ENCODE measurements around the gene OXLD1.

Gene OXLD1

DNA sequence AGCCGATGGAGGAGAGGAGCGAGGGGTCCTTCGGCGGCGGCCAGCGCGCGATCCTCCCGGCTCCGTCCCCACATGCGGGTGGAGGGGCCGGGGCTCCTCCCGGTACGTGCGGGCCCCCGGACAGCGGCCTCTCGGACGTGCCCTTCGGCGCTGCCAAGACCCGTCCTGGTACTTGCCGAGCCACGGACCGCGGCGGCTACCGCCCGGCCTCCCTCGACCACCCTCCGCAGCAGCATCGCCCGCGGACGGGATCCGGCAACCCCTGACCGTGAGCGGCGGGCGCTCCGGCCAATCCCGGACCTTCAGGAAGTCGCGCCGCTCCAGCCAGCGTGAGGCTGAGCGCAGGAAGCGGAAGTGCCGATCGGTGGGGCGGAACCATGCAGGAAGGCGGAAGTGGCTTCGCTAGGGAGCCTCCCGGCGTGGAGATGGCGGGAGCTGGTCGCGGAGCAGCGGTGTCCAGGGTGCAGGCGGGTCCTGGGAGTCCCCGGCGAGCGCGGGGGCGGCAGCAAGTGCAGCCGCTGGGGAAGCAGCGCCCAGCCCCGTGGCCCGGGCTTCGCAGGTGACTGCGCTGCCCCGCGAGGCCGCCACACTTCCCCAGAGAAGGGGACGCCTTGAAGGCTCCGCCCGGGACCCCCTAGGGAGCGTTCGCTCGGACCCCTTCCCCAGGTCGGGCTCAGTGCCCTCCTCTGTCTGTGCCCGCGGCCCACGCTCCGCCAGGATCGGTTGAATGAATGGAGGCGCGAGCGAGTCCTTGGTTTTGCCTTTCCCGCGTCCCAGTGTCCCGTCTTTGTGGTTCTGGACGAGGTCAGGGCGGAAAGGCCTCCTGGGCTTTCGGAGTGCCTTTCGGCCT lies at the start of gene OXLD1, which contains the start of gene CCDC137:
TSS of gene OXLD1 (minus strand) at position 264 of the 850 bp plus-strand sequence. CDS start at position 236, 28 bp downstream.
TSS of gene CCDC137 (plus strand) at position 396 of the 850 bp plus-strand sequence. CDS start at position 426, 30 bp downstream.
- peak; percentile 90 for DNase-seq

DNA sequence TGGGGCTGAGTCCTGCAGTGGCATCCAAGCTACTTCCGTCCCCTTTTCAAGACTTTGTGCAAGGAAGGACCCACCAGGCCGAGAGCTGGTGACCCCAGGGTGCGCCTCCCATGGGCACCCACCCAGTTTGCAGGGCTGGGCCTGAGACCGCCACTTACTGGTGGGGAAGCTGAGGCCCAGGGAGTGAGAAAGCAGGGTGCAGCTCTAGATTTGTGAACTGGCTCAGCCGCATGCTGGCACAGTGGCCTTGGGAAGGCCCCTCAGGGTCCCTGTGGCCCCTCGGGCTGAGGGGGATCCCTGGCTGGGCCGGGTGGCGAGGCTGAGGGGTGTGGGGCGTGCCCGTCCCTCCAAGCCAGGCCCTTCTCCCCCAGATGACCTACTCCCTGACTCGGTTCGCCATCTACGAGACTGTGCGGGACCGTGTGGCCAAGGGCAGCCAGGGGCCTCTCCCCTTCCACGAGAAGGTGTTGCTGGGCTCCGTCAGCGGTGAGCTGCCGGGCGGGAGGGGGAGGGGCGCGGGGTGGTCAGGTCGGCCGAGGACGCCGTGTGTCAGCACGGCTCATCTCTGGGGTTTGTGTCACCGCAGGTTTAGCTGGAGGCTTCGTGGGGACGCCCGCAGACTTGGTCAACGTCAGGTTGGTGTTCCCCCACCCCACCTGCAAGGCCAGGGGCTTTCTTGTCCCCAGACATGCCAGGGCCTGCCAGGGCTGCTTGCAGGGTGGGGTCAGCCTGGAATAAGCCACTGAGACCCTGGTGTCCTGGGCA lies 48.9 kb upstream of the OXLD1 start:
- DNase-seq = no peak

DNA sequence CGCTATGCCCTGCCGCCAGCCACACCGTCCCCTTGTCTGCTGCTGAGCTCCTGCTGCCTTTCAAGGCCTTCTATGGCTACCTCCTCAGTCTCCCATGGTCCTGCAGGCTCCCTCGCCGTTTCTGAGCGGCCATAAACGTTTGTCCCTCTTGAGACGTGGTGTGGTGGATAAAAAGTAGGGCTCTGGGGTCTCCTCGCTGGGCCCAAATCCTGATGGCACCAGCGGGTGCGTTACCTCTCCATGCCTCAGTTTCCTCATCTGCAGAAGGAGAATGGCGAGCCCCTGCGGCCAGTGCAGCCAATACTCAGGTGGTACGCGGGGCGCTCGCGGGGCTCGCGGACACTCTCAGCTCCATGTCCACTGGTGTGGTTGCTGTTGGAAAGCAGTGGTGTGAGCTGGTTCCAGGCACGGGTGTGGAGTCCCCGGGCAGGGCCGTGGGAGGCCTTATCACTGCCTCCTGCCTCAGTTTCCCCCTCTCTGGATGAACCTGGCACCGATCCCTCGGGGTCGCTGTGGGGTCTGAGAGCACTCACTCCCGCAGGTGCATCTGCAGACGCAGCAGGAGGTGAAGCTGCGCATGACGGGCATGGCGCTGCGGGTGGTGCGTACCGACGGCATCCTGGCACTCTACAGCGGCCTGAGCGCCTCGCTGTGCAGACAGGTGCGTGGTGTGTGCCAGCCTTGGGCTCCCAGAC lies 48.2 kb upstream of the OXLD1 start:
- no peak for DNase-seq

DNA sequence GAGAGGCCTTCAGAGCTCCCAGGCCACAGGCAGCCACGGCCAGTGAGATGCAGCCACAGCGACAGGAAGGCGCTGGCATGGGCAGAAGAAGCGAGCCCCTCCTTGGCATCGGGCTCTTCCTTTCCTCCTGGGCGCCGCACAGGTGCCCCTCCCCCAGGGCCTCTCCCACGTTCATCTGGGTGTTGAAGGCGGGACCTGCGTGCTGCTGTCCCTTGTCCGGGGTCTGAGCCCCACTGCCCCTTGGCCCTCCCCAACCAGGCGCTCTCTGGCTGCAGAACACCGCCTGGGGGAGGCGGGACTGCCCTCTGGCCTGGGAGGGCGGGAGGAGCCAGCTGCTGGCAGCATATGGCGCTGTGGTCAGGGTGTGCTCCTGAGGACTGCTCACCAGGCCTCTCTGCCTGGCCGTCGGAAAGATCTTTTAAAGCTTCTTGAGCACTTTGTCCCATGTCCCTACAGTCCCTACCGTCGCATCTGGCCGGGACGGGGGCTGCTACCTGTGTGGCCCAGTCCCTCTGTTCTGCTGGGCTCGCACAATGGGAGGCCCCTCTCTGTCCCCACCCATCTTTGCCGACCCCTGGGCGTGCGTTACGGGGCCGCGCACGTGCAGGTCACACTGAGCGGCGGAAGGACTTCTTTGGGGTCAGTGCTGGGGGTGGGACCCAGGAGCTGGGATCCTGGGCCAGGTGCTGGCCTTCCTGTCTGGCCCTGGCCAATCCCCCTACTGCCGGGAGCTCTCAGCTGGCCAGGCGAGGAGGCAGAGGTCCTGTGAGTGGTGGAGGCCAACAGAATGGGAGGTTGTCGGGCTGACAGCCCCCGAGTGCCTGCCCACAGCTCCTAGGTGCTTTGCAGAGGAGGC lies 47.4 kb upstream of the OXLD1 start:
- DNase-seq = no peak

DNA sequence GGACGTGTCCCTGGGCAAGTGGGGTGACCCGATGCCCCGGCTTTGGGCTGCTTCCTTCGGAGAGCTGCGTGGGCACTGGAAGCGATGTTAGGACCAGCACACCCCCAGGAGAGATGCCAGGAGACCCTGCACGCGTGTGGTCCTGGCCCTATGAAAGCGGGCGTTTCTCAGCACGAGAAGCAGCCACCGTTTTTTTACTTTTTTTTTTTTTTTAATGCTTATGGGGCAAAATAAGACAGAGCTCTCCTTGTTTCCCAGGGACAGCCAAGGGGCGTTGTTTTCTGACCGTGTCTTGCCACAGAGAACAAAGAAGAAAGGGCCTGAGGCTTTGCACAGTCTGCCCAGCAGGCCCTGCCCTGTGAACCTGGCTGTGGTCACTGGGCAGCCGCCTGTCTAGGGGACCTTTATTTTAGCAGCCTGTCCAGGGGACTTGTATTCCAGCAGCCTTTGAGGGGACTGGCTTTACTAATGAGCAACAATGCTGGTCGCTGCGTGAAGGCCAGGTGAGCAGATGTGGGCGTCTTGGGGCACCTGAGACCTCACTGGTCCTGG lies 46.7 kb upstream of the OXLD1 start:
- DNase-seq = no peak

DNA sequence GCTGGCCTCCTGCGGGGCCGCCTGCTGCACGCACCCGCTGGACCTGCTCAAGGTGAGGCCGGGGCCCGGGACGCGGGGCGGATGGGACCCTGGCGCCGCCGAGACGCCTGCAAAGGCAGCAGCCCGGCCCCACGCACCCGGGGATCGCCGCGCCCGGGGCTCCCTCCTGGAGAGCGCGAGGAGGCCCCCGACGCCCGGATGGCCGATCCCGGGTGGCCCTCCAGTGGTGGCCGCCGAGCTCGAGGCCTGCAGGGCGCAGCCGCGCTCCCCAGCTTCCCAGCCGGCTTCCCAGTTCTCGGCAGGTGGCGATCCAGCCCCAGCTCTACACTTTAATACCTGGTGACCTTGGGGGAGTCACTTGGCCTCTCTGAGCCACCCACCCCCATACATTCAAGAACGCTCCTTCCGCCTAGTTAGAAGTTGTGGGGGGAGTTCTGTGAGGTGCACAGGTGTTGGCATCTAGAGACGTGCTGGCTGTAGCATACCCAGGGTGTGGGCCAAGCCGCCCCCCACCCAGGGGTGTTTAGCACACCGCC lies 46.1 kb upstream of the OXLD1 start:
- no peak for DNase-seq

DNA sequence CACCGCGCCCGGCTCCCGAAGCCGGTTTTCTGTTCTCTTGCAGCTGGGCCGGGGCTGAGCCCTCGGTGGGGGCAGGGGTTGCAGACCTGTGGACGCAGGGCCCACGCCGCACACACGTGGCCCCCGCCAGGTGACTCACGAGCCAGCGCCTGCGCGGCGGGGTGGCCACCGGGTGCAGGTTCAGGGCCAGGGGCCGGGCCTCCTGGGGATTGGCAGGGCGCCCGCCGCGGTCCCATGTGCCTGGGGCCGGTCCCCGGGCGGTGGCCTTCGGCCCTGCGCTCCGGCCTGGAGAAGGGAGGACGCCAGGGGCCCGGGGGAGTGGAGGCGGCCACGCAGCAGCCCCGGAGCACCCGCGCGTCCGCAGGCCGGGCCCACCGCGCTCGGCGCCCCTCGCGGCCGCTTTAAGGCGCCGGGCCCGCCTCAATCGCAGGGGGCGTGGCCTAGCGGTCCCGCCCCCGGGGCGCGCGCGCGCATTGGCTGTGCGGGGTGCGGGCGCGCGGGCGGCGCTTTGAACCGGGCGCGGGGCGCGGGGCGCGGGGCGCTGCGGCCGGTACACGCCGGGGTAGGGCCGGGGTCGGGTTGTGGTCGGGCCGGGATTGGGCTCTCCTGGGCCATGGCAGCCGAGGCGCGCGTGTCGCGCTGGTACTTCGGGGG lies 45.5 kb upstream of the OXLD1 start, which contains the start of gene SLC25A10:
TSS of gene SLC25A10 (plus strand) at position 471 of the 654 bp plus-strand sequence. CDS start at position 614, 143 bp downstream.
- DNase-seq = peak; percentile 47

DNA sequence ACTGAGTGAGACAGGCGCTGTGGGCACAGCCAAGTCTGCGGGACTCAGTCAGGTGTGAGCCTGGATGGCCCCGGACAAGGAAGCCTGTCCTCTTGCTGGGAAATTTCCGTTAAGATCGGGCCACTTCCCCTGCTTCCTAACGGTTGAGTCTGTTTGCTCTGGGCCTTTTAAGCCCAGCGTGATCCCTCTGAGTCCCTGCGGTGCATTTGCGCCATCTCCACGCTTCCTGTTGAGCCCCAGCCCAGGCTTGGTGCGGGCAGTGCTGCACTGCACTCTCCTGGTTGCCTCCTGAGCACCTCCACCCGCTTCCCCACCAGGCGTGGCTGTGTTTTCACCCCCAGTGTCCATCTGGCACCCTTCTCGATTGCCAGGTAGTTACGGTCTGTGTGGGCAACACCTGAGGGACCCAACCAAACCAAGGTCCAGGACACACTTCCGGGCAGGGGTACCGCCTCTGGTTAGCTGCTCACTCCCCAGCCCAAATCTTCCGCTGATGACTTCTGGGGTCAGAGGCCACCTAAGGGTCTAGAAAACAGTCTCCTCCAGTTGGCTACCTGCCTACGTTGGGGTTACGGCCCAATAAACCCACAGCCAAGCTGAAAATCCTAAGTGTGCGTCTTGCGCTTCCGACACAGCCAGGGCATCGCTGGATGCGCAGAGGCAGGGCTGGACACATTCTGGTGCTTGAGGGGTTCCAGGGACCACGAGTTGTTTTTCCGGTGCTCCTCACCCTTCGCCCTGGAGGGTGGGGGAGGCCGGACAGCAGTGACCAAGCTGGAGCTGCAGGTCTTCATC lies 44.3 kb upstream of the OXLD1 start:
- DNase-seq = no peak

DNA sequence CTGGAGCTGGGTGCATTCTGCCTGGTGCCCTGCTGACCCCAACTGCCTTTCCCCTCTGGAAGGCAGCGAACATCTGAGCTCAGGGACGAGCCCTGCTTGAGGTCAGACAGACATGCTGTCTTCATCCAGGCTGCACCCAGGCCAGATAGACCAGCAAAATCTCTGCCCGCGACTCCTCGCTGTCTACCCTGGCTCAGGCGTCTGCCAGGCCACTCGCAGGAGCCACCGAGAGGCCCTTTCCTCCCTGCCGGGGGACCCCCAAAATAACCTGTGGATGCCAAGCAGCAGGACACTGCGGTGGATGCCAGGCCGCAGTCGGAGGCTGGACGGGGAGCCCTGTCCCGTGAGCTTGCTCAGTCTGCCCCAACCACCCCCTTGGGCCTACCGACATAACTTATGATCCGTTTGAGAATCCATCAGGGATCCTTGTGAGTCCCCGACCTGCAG lies 42.4 kb upstream of the OXLD1 start:
- no peak for DNase-seq

DNA sequence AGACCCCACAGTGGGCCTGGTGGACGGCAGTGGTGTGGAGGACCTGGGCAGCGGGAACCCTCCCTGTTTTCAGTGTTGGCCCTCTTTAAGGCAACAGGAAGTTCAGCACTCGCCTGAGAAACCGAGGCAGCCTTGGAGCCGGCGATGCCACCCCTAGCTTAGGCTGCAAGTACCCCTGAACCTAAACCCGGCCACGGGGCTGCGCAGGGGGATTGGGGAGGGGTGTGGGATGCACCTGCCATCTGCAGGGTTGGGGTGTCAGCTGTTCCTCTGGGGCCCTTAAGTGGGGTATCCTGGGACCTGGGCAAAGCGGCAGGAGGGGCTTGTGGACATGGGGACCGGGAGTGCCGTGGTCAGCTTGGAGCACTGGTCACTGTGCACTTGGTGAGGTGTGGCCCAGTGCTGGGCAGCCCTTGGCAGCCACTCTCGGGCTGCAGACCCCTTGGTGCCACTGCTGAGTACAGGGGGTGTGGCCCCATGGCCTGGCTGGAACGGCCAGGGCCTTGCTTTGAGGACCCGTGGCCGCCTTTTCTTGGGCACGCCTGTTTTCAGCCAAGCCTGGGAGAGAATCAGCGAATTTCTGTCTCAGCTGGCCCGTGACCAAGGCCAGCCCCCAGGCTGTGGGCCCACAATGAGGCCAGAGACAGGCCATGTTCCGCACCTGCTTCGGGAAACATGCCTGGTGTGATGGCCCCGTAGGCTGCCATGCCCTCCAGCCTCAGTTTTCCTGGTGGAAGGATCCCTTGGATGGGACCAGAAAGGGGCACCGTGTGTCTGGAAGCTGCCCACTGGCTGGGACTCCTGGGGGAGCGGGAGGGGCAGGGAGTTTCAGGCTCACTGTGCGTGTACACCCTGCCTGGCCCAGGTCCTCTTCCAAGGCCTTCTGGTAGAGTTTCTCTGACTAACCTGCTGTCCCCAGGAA lies 41.6 kb upstream of the OXLD1 start:
- DNase-seq = no peak

DNA sequence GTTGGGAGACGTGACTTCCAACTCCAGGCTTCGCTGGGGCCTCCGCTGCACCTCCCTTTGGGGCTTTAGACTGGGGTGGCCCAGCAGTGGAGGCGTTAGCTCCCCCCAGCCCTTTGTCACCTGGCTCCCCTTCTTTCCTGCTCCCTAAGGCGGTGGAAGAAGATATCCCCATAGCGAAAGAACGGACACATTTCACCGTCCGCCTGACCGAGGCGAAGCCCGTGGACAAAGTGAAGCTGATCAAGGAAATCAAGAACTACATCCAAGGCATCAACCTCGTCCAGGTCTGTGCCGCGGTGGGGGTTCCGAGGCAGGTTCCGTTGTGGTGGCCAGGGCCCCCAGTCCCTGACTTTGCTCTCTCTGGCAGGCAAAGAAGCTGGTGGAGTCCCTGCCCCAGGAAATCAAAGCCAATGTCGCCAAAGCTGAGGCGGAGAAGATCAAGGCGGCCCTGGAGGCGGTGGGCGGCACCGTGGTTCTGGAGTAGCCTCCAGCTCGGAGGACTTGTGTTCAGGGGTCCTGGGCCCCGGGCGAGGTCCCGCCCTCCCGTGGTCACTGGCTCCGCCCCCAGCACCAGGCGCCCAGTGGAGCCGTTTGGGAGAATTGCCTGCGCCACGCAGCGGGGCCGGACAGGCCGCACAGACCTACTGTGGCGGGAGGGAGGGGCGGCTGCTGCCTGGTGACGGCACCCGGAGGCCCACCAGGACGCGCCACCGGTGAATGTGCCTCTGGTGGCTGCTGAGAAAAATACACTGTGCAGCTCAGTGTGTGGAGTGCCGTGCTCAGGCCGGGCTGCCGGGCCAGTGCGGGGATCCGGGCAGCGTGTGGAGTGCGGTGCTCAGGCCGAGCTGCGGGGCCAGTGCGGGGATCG lies 40.6 kb upstream of the OXLD1 start:
- no peak for DNase-seq

DNA sequence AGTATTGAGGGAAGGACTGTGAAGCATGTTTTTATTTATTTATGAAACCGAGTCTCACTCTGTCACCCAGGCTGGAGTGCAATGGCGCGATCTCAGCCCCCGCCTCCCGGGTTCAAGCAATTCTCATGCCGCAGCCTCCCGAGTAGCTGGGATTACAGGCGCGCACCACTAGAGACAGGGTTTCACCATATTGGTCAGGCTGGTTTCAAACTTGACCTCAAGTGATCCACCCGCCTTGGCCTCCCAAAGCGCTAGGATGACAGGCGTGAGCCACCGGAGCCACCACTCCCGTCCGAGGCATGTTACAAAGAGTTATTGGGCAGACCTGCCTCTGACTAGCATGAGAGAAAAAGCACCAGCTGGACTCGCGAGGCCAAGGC lies 39.8 kb upstream of the OXLD1 start:
- no peak for DNase-seq

DNA sequence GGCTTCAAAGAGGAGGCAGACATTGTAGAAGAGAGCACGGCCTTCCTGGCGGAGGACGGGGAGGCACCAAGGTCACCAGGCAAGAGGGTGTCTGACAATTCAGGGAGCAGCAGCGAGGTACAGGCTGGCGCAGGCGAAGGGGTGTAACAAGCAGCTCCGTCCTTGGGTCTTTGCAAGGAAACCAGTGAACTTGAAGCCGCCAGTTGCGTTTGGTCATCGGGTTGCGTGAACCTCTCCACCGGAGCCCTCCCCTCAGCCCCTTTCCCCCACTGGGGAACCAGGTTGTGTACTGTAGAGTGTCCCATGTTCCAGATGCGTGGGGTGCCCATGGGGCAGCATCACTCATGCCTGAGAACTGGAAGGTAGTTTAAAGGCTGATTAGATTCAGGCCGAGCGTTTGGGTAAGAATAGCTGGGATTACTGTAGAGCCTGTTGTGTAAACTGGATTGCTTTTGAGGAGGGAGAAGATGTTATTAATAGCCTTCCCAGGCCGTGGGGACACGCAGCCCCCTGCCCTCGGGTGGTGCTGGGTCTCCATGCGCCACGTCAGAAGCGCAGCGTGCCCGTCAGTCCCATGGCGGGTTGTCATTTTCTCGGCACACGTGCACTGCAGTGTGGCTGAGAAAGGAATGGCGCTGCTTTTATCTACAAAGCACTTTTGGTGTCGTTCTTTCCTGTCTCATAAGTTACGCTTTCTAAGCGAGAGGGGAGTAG lies 39.3 kb upstream of the OXLD1 start:
- DNase-seq = no peak

DNA sequence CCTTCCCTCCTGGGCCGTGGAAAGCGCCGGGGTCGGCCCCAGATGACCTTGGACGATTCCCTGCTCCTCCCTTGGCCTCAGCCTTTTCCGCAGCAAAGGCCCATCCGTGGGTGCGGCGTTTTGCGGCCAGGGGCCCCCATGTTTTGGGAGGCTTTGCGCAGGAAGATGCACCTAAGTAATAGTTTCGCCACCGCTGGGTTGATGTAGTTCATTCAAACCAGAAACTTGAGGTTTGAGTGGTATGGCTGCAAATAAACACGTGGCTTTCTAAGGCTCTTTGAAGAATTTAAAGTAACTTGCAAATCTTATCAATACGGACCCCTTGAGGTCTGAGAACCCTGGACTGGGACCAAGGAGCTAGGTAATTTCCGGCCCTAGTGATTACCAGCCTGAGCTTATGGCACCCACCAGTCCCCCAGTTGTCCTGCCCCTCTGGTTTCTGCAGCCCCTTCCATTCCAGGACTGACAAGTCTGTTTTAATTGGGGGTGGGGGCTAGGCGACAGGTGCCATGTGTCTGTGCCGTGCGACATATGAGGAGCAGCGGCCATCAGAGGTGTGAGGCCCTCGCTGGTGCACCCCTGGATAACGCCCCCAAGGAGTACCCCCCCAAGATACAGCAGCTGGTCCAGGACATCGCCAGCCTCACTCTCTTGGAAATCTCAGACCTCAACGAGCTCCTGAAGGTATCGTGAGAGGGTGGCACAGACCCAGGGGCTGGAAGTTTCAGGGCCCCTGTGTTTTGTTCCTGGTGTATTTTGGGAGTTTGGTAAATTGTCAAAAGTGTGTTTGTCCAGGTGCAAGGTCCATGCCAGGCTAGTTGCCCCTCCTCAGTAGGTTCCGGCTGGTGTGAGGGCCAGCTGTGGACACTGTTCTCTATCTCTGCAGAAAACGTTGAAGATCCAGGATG lies 37.6 kb upstream of the OXLD1 start:
- no peak for DNase-seq

DNA sequence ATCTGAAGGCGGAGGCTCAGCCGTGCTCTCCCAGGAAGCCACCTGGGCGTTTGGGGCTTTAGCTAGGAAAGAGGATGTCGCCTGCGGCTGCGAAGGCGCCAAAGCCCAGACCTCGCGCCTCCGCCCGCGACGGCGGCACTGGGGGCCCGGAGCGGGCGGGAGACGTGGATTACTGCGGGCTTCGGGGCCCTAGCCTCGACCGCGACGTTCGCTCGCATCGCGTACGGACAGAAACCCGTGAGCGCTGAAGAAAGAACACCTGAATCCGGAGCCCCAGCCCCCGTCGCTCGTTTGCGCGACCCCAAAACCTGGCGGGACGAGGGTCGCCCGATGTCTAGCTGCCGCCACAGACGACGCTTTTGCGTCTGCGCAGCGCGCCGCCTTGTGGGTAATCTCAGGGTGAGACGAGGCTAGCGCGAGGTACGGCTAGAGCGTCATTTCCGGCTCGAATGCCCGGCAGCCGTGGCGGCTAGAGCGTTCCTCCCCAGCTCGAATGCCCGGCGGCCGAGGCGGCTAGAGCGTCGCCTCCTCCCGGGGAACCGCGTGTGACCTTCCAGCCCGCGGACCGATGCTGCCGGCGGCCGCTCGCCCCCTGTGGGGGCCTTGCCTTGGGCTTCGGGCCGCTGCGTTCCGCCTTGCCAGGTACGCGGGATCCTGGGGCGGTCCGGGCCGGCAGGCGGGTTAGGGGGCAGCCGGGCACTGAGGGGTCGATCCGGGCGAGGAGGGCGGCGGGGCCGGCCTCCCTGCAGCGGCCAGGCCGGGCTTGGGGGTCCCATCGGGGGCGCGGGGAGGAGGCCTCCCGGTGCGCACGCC lies 36.7 kb upstream of the OXLD1 start, which contains the start of gene MRPL12:
TSS of gene MRPL12 (plus strand) at position 434 of the 813 bp plus-strand sequence. CDS start at position 569, 135 bp downstream.
- peak; percentile 91 for DNase-seq
